Lower leg skin (tissue), 3 donors: ENCODE measurements around the gene PPP4C.

Source experiments
- CTCF ChIP-seq, 3 donors: fragments of 450-650 bp; IDR thresholded peaks; one replicate each; pipeline ENCODE4 v1.5.1; 2016; ENCODE audit warnings: antibody characterized with exemption in 3 of 3, mild to moderate bottlenecking in 3 of 3, moderate library complexity in 2 of 3
- POLR2A ChIP-seq, 2 donors: fragments of 450-650 bp; IDR thresholded peaks; one replicate each; pipeline ENCODE4 v1.6.1; 2016 to 2017; ENCODE audit warnings: antibody characterized with exemption in 2 of 2, mild to moderate bottlenecking in 1 of 2, moderate library complexity in 1 of 2

GRCh38 chr16:30027588-30028437, 48.0 kb upstream of the PPP4C start:
- no peak for TF ChIP-seq CTCF (IDR thresholded peaks at IDR 0.05)
- no peak for TF ChIP-seq POLR2A (IDR thresholded peaks at IDR 0.05)
